H4 (cell line): ENCODE results near the gene DENND1A. TPM values are rescaled to one million over a fixed set of nuclear protein-coding genes. Genes with fewer than 3 reads are reported as not detected.

Source experiments
- DNase-seq: peaks from one replicate; pipeline ENCODE4 v3.0.0-alpha.2; 2015; ENCODE audit warnings: low spot score
- total RNA-seq: library from RNA; depleted of rRNA; stranded (reverse); fragments of >200 nt; shearing (Covaris generic); gene quantifications from 2 replicates; pipeline ENCODE4 v1.2.3, GENCODE V29; 2014

DENND1A gene
- total RNA-seq, 1 experiment from 2014 or later, result 9.5 TPM

GRCh38 chr9:123469282-123469681 is 460.6 kb downstream of the DENND1A start:
- DNase-seq, result no peak

- DNase-seq, result no peak
Observed at GRCh38 chr9:123468541-123468940, 461.4 kb downstream of the DENND1A start.

GRCh38 chr9:123465304-123465703 is 464.6 kb downstream of the DENND1A start:
- no peak for DNase-seq

- no peak for DNase-seq
Observed at GRCh38 chr9:123460091-123460490, 469.8 kb downstream of the DENND1A start.

GRCh38 chr9:123457583-123457982 is 472.3 kb downstream of the DENND1A start:
- no peak for DNase-seq

GRCh38 chr9:123456011-123456410 is 473.9 kb downstream of the DENND1A start:
- no peak for DNase-seq

GRCh38 chr9:123455187-123455586 is 474.7 kb downstream of the DENND1A start:
- DNase-seq, result no peak

GRCh38 chr9:123454361-123454760 is 475.6 kb downstream of the DENND1A start:
- no peak for DNase-seq

- no peak for DNase-seq
Observed at GRCh38 chr9:123453831-123454321, 476.1 kb downstream of the DENND1A start.

GRCh38 chr9:123453076-123453667 is 476.8 kb downstream of the DENND1A start:
- no peak for DNase-seq

GRCh38 chr9:123450996-123451395 is 478.9 kb downstream of the DENND1A start:
- DNase-seq, result no peak

- no peak for DNase-seq
Observed at GRCh38 chr9:123450098-123450770, 479.7 kb downstream of the DENND1A start.

GRCh38 chr9:123447934-123448646 is 481.8 kb downstream of the DENND1A start:
- no peak for DNase-seq

- no peak for DNase-seq
Observed at GRCh38 chr9:123445981-123446610, 483.8 kb downstream of the DENND1A start.

- DNase-seq, result no peak
Observed at GRCh38 chr9:123445116-123445515, 484.8 kb downstream of the DENND1A start.

GRCh38 chr9:123441769-123442168 is 488.2 kb downstream of the DENND1A start:
- no peak for DNase-seq

GRCh38 chr9:123440256-123440655 is 489.7 kb downstream of the DENND1A start:
- DNase-seq, result no peak

- no peak for DNase-seq
Observed at GRCh38 chr9:123438821-123439220, 491.1 kb downstream of the DENND1A start.

- DNase-seq, result no peak
Observed at GRCh38 chr9:123438321-123438720, 491.6 kb downstream of the DENND1A start.

- no peak for DNase-seq
Observed at GRCh38 chr9:123437201-123437600, 492.7 kb downstream of the DENND1A start.

- no peak for DNase-seq
Observed at GRCh38 chr9:123435471-123435870, 494.5 kb downstream of the DENND1A start.

GRCh38 chr9:123434619-123435240 is 495.2 kb downstream of the DENND1A start:
- DNase-seq, result no peak
